Measurements from ENCODE around the gene NPC1L1.

The NPC1L1 gene

GRCh38 chr7:44581879-44582603, 40.9 kb upstream of the NPC1L1 start, which contains the start of gene TMED4 (continued):
- TF ChIP-seq ATF2 (tag by site-specific recombination; IDR thresholded peaks at IDR 0.05; ENCODE audit: low read depth) (no peak), OSR2 (tag by site-specific recombination; IDR thresholded peaks at IDR 0.05) (no peak), ZSCAN5A (tag by site-specific recombination; IDR thresholded peaks at IDR 0.05) (peak; percentile 80; the same call in 1 of the 2 replicates), SP2 (tag by site-specific recombination; IDR thresholded peaks at IDR 0.05) (peak; percentile 95), ZNF843 (tag by site-specific recombination; IDR thresholded peaks at IDR 0.05) (peak; percentile 44; the same call in 1 of the 2 replicates), ZNF423 (tag by site-specific recombination; IDR thresholded peaks at IDR 0.05) (peak; percentile 67), ZEB2 (tag by site-specific recombination; IDR thresholded peaks at IDR 0.05) (0 out of 2 replicates have a peak, but pooled peaks have one; percentile 42), ZFP37 (tag by site-specific recombination; IDR thresholded peaks at IDR 0.05) (peak; percentile 93; the same call in 1 of the 2 replicates), ZNF580 (tag by site-specific recombination; IDR thresholded peaks at IDR 0.05) (peak; percentile 51), ZFHX2 (tag by site-specific recombination; conservative IDR thresholded peaks at IDR 0.05) (peak; percentile 92), YY1 (tag by site-specific recombination; IDR thresholded peaks at IDR 0.05) (peak; percentile 70; the same call in 1 of the 2 replicates), ZNF26 (tag by site-specific recombination; IDR thresholded peaks at IDR 0.05) (no peak), ZNF274 (IDR thresholded peaks at IDR 0.05; ENCODE audit: low read length) (no peak), ZNF274 (tag by site-specific recombination; IDR thresholded peaks at IDR 0.05; ENCODE audit: borderline replicate concordance) (no peak), ZNF561 (tag by site-specific recombination; IDR thresholded peaks at IDR 0.05; ENCODE audit: borderline replicate concordance) (peak; percentile 23; the same call in 1 of the 2 replicates), ZNF571 (tag by site-specific recombination; IDR thresholded peaks at IDR 0.05) (no peak), ZSCAN16 (tag by site-specific recombination; IDR thresholded peaks at IDR 0.05) (no peak; the same call in 1 of the 2 replicates), PRDM2 (tag by site-specific recombination; IDR thresholded peaks at IDR 0.05; ENCODE audit: borderline replicate concordance) (no peak), ZBTB10 (tag by site-specific recombination; IDR thresholded peaks at IDR 0.05) (no peak; the same call in 1 of the 2 replicates), ZNF146 (tag by site-specific recombination; IDR thresholded peaks at IDR 0.05) (peak; percentile 10; the same call in 1 of the 2 replicates), ZBTB17 (tag by site-specific recombination; IDR thresholded peaks at IDR 0.05) (peak; percentile 49; the same call in 1 of the 2 replicates), ZNF266 (tag by site-specific recombination; IDR thresholded peaks at IDR 0.05; ENCODE audit: low read depth) (no peak), ZBTB20 (tag by site-specific recombination; IDR thresholded peaks at IDR 0.05) (peak; percentile 44; the same call in 1 of the 2 replicates), ZNF513 (tag by site-specific recombination; IDR thresholded peaks at IDR 0.05) (no peak)

Data from HEK293 (cell line).